ENCODE results near the gene AFF3.
"Not testable (repeated sequence)": the region's sequence is repeated elsewhere in the genome, so short reads cannot be mapped to it uniquely, and the experiment has no call there.

Gene AFF3

DNA sequence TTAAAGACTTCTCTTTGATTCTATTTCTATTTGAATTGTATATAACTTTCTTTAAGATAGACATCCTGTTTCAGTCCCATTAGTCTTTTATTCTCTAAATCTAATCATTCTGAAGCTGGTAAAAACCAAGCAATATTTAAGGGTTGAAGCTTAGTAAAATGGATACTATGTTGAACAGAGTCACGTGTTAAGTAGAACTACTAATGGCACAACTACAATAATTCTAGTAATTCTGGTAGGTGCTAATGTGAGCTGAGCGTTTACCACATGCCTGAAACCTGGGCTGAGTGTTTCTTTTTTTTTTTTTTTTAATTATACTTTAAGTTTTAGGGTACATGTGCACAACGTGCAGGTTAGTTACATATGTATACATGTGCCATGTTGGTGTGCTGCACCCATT, 8.9 kb upstream of the AFF3 start:
- DNase-seq (ENCODE audit: low read depth, low spot score) = no peak

DNA sequence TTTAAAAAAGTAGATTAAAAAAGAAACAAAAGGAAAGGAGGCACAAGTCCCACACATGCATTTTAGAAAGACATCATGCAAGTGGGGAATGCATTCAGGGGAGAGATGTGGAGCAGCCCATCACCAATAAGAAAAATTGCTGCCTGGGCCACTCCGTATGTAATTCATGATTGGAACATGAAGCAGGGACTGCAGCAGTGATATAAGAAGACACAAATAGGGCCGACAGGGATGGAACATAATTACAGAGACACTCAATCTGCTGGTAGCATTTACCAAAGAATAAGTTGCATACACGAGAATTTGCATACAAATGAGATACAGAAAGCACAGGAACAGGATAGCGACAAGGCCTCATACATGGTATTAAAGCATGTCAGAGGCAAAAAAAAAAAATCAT, 6.5 kb upstream of the AFF3 start:
- no peak for DNase-seq (ENCODE audit: low read depth, low spot score)

DNA sequence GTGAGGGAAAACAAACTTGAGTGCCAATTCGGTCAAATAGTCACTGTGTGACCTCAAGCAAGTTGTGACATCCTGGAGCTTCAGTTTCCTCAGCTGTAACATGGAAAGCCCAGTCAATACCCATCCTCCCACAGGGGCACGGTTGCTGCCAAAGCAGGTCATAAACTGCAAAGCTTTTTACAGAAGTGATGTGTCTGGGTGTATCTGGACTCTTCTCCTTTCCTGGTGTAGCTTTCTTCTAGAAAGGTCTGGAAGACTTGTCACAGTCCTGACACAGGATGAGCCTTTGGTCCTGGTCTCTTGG, 4.2 kb upstream of the AFF3 start:
- no peak for DNase-seq (ENCODE audit: low read depth, low spot score)

DNA sequence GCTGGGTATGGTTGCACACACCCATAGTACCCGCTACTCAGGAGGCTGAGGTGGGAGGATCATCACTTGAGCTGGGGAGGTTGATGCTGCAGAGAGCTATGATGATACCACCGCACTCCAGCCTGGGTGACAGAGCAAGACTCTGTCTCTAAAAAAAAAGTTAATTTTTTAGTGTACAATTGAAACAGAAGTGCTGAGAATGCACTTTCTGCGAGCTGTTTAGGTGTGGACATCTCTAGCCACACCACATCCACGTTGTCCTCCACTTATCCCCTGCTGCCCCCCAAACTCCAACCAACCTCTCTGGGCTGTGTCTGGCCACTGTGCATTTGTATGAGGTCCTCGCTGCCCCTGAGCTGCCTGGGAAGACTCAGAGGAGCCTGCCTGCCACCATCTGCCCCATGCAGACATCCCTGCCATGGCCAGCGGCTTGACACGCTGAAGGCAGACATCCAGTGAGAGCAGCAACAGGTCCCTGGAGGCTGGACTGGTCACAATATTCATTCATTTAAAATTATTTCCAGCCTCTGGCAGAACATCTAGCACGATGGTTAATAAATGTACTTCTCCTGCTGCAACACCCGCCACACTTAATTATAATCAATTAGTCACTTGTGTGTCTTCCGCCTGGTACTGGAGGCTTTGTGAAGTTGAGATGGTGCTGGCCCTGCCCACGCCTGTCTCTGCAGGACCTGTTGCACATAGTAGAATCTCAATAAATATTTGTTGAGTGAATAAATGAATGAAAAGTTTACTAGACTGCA, 3.7 kb upstream of the AFF3 start:
- no peak for DNase-seq (ENCODE audit: low read depth, low spot score)

DNA sequence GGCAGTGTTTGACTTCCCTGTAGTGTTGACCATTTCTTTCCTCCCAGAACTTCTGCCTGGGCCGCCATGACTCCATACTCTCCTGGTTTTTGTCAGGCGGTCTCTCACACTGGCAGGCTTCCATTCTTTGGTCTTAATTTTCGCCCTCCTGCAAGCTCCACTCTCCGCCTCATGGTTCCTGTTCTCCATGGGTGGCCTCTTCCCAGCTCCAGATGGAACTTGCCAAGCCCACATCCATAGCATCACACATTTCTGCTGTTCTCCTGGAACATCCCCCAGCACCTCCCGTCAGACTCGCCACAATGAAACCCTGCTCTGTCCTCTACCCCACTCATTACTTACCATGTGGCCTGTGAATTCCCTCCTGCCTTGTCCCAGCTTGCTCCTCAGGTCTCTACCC, 896 bp upstream of the AFF3 start:
- DNase-seq (ENCODE audit: low read depth, low spot score) = no peak

DNA sequence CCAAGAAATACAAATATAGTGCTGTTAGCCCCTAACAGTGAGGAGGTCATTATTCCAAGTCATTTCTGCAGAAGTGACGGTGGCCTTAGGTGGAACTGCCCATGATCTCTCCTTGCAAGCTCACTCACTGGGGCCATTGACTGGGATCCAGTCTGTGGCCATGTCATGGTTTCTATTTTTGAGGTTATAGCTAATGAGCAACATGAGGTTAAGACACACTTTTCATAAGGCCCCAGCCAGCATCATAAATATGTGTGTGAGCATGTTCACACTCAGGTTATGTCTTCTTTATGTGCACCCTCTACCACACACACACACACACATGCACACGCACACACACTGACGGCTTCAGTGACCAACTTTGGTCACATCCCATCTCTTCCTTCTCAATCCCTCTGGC, 484 bp downstream of the AFF3 start:
- no peak for DNase-seq (ENCODE audit: low read depth, low spot score)

DNA sequence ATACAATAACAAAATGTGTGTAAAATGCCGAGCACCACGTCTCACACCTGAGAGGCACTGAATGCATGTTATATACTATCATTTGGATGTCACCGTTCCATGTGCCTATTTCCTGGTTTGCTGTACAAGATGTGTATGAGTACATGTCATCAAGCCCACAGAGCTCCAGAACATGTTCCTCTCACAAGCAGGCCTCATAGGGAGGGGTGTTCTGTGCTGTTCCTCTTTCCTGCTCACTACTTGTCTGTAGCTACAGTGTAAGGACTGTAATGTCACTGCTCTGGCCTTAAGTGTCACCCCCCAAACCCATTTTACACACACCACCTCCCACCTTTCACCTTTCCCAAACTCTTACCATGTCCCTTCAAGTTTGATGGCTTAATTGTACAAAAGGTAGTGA, 1.8 kb downstream of the AFF3 start:
- no peak for DNase-seq (ENCODE audit: low read depth, low spot score)

DNA sequence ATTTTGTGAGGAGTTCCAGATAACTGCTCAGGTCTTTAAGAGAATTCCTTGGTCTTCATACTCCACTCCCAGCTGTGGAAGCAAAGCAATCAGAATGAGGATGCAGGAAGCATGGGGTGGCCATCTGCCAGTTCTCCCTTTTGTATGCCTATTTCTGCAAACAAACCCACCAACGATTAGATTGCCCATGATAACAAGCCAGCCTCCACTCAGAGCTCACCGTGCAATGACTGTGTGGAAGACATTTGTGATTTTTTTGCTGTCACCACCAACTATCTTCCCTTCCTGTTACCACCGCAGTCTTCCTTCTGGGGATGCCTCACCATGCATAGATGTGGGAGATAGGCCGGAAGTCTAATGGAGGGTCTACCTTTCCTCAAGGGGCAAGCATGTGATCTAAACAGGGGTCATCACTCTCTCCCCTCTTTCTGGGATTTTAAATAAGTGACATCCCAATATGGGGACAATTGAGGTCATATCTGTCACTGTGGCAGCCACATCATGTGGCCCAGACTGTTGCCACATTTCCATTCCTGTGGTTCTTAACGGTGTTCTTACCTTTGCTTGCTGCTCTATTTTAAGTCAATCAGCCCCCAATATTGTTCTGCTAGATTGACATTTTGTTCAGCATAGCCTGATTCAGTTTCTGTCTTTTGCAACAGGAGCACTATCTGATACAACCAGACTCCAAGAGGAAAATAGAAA, 4.4 kb downstream of the AFF3 start:
- no peak for DNase-seq (ENCODE audit: low read depth, low spot score)

DNA sequence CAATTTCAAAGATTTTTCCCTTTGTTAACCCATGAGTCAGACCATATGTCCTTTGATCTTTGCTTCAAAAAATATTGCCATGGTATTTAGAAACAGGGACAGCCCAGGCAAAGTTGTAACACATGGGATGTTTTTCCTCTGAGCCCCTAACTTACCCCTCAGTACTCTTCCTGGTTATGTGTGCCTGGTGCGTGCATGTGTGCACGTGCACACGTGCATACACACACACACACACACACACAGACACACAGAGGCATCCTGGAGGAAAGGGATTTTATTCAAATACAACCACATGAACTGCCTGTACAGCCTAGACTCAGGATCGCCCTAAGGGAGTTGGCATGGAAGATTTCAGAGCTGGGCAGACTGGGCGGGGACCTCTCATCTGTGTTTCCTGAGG, 5.1 kb downstream of the AFF3 start:
- DNase-seq (ENCODE audit: low read depth, low spot score) = no peak

DNA sequence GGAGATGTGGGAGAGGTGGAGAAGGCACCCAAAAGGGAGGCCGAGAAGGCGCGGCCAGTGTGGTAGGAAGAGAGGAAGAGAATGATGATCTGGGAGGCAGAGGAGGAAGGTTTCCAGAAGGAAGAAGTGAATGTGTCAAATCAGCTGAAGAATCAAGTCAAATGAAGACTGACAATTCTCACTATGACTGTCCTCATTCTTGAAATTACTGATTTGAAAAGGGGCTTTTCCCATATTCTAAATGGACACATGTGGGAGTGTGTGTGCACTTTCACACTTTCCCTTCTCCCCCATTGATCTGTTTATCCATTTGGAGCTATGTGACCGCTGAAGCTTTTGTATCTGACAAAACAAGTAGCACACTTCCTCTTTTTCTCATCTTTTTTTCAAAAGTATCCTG, 6.1 kb downstream of the AFF3 start:
- DNase-seq (ENCODE audit: low read depth, low spot score) = no peak

DNA sequence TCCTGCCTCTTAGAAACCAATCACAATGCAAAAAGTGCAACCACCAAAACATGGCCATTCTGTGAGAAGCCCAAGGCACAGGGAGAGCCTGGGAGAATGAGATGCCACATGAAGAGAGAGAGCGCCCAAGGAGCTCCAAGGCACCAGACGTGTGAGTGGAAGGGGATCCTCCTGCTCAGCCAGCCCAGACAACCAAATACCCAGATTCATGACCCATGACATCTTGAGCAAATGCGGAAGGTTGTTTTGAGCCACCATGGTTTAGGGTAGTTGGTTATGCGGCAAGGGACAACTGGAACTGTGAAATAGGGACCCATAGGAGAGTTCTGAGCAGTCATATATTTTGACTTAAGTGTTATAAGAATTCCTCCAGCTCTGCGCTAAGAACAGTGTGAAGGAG, 7.0 kb downstream of the AFF3 start:
- DNase-seq (ENCODE audit: low read depth, low spot score) = no peak

DNA sequence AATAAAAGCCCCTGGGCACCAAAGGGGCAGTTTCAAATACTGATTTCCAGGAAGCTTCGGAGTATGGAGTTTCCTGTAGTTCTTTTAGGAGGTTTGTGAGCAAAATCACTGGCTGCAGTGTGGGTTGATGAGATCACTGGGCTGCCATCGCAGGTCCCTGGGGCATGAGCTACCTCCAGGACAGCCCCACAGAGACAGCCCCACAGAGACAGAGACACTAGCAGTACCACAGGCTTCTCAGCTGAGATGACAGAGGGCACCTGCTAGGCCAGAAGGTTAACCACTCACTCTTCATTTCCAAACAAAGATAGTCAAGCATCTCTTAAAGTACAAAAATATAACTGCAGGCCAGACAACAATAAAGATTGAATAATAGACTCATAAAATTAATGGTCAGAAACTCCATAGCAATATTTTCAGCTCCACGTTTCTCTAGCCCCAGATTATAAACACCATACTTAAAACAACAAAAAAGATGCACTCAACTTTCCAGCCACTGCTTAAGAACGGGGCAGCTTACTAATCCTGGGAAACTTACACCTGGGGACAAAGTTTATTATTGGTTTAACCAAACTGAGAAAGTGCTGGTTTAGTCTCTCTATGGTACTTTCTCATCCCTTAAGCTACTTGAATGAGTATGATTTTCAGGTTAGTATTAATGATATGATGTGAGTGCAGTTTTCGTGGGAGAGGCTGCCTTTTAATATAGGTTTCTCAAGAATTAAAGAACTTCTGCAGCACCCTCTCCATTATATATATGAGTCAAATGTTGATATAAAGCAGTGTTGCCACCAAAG, 11.6 kb downstream of the AFF3 start:
- no peak for DNase-seq (ENCODE audit: low read depth, low spot score)

DNA sequence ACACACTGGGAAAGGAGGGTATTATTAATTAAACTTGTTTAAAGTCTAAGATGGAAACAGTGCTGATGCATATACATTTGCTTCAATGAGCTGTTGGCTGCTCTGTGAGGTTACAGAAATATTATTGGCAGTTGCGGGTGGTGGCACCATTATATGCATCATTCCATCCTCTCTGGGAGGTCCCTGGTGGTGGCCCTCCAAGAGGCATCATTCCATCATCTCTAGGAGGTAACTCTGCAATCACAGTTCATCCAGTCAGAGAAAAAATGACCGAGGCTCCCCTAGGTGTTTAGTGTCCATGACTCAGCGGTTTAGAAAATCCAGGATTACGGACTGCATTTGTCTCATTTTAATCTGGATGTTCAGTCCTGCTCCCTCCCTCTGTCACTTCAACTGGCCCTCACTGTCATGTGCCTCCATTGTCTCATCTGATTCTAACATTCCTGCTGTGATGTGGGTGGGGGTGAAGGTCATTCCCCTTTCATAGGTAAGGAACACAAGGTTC, 15.4 kb downstream of the AFF3 start:
- no peak for DNase-seq (ENCODE audit: low read depth, low spot score)

DNA sequence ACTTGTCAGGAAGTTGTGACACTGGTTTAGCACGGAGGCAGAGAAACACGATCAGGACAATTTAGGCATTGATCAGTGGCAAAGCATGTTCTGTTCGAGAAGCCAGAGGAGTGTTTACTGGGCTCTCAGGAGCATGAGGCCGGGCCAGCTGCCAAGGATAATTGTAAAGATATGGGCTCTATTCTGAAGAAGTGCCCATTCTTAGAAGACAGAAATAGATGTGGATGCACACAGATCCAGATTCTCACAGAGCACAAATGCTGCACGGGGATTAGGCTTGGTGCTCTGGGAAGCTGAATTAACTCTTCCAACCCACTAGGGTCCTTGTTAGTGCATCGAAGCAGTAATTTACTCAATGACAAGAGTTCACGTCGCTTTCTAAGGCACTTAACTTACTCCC, 16.2 kb downstream of the AFF3 start:
- no peak for DNase-seq (ENCODE audit: low read depth, low spot score)

DNA sequence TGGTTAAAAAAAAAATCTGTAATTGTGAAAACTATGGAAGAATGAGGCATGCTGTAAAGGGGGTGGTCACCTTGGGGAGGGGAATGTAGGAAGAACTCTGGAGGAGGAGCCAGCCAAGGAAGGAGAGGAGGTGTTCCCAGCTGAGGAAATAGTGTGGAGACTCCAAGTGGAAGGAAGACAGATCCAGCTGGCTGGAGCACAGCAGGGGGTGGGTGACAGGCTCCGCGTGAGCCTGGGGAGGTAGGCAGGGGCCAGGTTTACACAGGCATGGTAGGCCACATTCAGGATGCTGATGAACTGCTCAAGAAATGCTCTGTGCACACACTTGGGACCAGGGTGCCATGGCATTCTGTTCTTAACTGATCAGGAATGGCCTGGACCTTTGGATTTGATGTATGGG, 16.8 kb downstream of the AFF3 start:
- DNase-seq (ENCODE audit: low read depth, low spot score) = no peak

DNA sequence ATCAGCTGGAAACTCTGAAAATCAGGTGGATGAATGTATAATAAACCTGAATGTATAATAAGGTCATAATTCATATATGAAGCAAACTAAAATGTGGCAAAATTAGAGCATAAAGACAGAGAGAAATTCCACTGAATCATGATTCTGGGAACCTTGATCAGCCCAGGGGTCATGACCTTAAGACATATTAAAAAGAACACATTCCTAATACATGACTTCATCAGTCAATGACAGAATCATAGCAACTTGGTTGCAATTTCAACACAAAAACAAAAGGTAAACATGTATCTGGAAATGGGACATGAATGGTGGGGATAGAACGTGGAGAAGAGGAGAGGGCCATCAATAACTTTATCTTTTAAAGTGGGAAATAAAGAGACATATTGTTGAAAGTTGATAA, 17.6 kb downstream of the AFF3 start:
- no peak for DNase-seq (ENCODE audit: low read depth, low spot score)

DNA sequence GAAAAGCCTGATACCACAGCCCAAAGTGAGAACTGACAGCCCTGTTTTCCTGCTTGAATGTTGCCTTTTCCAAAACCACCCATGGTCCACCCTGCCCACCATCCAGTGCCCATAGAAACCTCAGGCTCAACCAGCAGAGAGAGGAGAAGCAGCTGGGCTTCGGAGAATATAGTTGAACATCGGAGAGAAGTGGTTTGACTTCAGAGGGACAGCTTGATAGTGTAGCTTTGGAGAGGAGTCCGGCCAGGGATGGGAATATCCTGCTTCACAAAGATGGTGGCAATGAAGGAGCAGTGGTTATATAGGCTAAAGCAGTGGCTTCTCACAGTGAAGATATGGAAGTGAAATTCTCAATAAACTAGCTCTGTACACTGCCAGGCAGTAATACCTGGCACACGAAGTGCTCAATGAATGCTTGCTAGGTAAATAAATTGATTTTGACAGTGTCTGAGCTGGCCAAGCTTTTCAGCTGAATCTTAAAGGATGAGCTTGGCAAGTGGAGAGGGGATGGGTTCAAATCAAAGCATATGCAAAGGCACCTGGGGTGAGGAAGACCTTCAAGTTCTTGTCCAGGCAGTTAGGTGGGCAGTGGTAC, 21.2 kb downstream of the AFF3 start:
- DNase-seq (ENCODE audit: low read depth, low spot score) = no peak

DNA sequence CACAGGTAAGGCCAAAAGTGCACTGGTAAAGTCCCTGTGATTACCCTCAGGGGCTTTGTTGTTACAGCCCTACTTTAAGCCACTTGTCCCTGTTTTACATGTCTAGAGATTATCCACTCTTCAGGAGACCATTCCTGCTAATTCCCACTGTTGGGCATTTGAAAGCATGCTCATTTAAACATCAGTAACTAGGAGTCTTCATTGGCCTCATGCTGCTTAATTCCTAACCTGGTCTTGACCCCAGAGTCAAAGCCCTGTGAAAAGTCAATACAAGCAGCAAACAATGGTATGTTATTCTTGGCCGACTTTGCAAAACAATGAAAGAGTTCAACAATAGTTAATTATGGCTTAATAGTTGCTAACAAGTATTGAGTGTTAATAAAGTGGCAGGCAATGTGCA, 23.2 kb downstream of the AFF3 start:
- no peak for DNase-seq (ENCODE audit: low read depth, low spot score)

DNA sequence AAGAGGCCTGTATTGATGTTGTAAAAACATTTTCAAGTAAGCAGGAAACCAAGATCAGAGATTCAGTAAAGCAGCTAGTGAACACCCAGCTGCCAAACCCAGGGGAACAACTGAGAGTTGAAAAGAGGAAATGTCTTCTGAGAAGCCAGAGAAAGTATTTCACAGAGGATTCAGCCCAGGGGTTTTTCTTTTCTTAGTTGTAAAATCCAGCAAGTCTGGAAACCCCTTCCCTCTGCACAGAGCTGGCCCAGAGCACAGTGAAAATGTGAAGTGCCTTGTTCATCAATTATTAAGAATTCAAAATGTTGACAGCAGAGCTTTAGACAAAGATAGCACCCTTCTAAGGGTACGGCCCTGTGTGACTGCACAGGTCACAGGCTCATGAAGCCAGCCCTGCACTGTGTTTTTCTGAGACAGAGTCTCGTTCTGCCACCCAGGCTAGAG, 28.4 kb downstream of the AFF3 start:
- DNase-seq (ENCODE audit: low read depth, low spot score) = no peak

DNA sequence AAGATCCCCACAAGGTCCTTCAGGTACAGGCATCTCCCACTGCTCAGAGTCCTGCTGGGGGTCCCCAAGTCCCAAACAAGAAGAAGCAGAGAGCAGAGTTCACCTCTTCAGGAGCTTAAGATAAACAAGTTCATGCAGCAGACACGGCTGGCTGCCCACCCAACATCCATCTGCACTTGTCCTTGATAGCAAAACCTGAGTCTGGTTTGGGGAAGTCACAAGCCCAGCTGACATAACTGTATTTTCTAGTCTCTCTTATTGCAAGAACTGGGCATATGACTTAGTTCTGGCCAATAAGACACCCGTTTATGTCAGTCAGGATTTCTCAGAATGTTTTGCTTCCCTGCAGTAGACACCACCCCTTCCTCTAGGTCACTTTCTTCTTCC, 31.8 kb downstream of the AFF3 start:
- DNase-seq (ENCODE audit: low read depth, low spot score) = no peak

DNA sequence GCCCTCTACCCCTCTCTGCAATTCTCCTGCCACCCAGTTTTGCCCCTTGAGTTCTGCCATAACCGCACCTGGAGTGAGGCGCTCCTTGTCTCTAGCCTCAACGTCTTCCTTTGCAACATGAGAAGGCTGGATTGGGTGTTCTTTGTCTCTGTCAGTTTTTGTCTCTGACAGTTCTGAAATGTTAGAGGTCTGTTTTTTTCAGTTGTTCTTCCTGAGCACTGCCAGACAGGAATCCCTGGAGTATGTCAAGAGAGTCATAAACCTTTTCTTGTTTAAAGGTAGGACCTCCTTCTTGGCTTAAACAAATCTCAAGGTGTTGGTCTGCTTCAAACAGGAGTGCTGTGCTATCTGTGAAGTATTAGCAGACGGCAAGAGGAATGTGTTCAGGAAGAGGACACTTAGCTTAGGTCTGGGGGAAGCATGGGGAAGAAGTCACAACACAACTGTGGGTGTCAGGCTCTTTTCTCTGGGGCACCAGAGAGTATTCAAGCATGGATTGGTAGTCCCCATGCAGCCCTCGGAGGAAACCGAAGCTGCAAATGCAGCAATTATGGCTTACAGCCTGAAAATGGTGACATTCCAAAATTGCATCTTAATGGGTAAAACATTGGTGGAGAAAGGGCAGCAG, 32.3 kb downstream of the AFF3 start:
- no peak for DNase-seq (ENCODE audit: low read depth, low spot score)

DNA sequence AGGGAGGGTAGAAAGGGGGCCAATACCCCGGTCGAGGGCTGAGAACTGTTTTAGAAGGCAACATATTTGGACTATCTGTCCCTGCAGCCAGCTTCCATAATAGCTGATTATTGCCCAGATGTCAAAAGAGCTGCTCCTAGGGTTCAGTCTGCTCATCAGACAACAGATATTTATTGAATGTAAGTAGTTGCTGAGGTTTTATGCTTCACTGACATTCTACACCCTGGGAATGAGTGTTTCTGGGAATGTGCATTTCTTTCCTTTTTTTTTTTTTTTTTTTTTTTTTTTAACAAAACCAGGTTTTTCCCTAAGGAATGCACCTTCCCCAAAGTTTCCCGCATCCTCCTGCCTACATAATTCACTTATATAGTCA, 33.8 kb downstream of the AFF3 start:
- DNase-seq (ENCODE audit: low read depth, low spot score) = not testable (repeated sequence)
